ENCODE data around the gene PLCH2.

PLCH2 gene

GRCh38 chr1:2540816-2541492 lies 64.9 kb downstream of the PLCH2 start:
- no peak overlapping the region for H2AFZ ChIP-seq (ENCODE audit: low read depth, low read length)
- no peak overlapping the region for H3K4me3 ChIP-seq (ENCODE audit: low read length)
- H3K9me3 ChIP-seq (ENCODE audit: low read length): no peaks in the 10 kb centered on the region
- no peaks in the 10 kb centered on the region for H3K27me3 ChIP-seq (ENCODE audit: insufficient read depth, low read length)
- H3K36me3 ChIP-seq (ENCODE audit: insufficient read depth, low read length): no peaks in the 10 kb centered on the region
- H3K4me1 ChIP-seq (ENCODE audit: insufficient read depth, low read length): peaks cover 61% of the 10 kb centered on the region

GRCh38 chr1:2541619-2542245 lies 65.6 kb downstream of the PLCH2 start:
- peaks cover 60% of the 10 kb centered on the region for H3K4me1 ChIP-seq (ENCODE audit: insufficient read depth, low read length)

GRCh38 chr1:2542246-2542915 lies 66.3 kb downstream of the PLCH2 start:
- Histone ChIP-seq H3K27me3 (ENCODE audit: insufficient read depth, low read length) (no peaks in the 10 kb centered on the region), H3K4me1 (ENCODE audit: insufficient read depth, low read length) (peaks cover 67% of the 10 kb centered on the region), H2AFZ (ENCODE audit: low read depth, low read length) (no peak overlapping the region), H3K9me3 (ENCODE audit: low read length) (no peaks in the 10 kb centered on the region), H3K36me3 (ENCODE audit: insufficient read depth, low read length) (no peaks in the 10 kb centered on the region), H3K4me3 (ENCODE audit: low read length) (no peak overlapping the region)

More at GRCh38 chr1:2541619-2542245, 65.6 kb downstream of the PLCH2 start:
- Histone ChIP-seq H3K36me3 (ENCODE audit: insufficient read depth, low read length) (no peaks in the 10 kb centered on the region), H3K27me3 (ENCODE audit: insufficient read depth, low read length) (no peaks in the 10 kb centered on the region), H2AFZ (ENCODE audit: low read depth, low read length) (no peak overlapping the region), H3K9me3 (ENCODE audit: low read length) (no peaks in the 10 kb centered on the region), H3K4me3 (ENCODE audit: low read length) (no peak overlapping the region)

GRCh38 chr1:2543543-2544092 lies 67.5 kb downstream of the PLCH2 start:
- Histone ChIP-seq H3K4me3 (ENCODE audit: low read length) (no peak overlapping the region), H3K4me1 (ENCODE audit: insufficient read depth, low read length) (peaks cover 76% of the 10 kb centered on the region), H3K36me3 (ENCODE audit: insufficient read depth, low read length) (no peaks in the 10 kb centered on the region)

GRCh38 chr1:2544093-2544874 lies 68.2 kb downstream of the PLCH2 start:
- H2AFZ ChIP-seq (ENCODE audit: low read depth, low read length): no peak overlapping the region
- H3K27me3 ChIP-seq (ENCODE audit: insufficient read depth, low read length): no peaks in the 10 kb centered on the region
- peaks cover 82% of the 10 kb centered on the region for H3K4me1 ChIP-seq (ENCODE audit: insufficient read depth, low read length)
- H3K9me3 ChIP-seq (ENCODE audit: low read length): no peaks in the 10 kb centered on the region
- no peaks in the 10 kb centered on the region for H3K36me3 ChIP-seq (ENCODE audit: insufficient read depth, low read length)
- H3K4me3 ChIP-seq (ENCODE audit: low read length): no peak overlapping the region

More at GRCh38 chr1:2543543-2544092, 67.5 kb downstream of the PLCH2 start:
- H3K27me3 ChIP-seq (ENCODE audit: insufficient read depth, low read length): no peaks in the 10 kb centered on the region
- no peak overlapping the region for H2AFZ ChIP-seq (ENCODE audit: low read depth, low read length)
- H3K9me3 ChIP-seq (ENCODE audit: low read length): no peaks in the 10 kb centered on the region

GRCh38 chr1:2544875-2545640 lies 69.0 kb downstream of the PLCH2 start:
- Histone ChIP-seq H3K4me3 (ENCODE audit: low read length) (peak overlapping the region; percentile 26), H3K36me3 (ENCODE audit: insufficient read depth, low read length) (no peaks in the 10 kb centered on the region), H3K9me3 (ENCODE audit: low read length) (no peaks in the 10 kb centered on the region), H2AFZ (ENCODE audit: low read depth, low read length) (no peak overlapping the region), H3K4me1 (ENCODE audit: insufficient read depth, low read length) (peaks cover 77% of the 10 kb centered on the region), H3K27me3 (ENCODE audit: insufficient read depth, low read length) (no peaks in the 10 kb centered on the region)

GRCh38 chr1:2545754-2546514 lies 69.8 kb downstream of the PLCH2 start:
- Histone ChIP-seq H3K4me1 (ENCODE audit: insufficient read depth, low read length) (peaks cover 73% of the 10 kb centered on the region), H3K4me3 (ENCODE audit: low read length) (peak overlapping the region; percentile 63), H3K9me3 (ENCODE audit: low read length) (no peaks in the 10 kb centered on the region), H2AFZ (ENCODE audit: low read depth, low read length) (no peak overlapping the region), H3K27me3 (ENCODE audit: insufficient read depth, low read length) (no peaks in the 10 kb centered on the region), H3K36me3 (ENCODE audit: insufficient read depth, low read length) (no peaks in the 10 kb centered on the region)

- no peak overlapping the region for H2AFZ ChIP-seq (ENCODE audit: low read depth, low read length)
- peak overlapping the region; percentile 63 for H3K4me3 ChIP-seq (ENCODE audit: low read length)
- peaks cover 70% of the 10 kb centered on the region for H3K4me1 ChIP-seq (ENCODE audit: insufficient read depth, low read length)
- H3K27me3 ChIP-seq (ENCODE audit: insufficient read depth, low read length): no peaks in the 10 kb centered on the region
- no peaks in the 10 kb centered on the region for H3K36me3 ChIP-seq (ENCODE audit: insufficient read depth, low read length)
- H3K9me3 ChIP-seq (ENCODE audit: low read length): no peaks in the 10 kb centered on the region
These were observed 70.6 kb downstream of the PLCH2 start for GRCh38 chr1:2546515-2547209.

GRCh38 chr1:2547210-2548067 lies 71.3 kb downstream of the PLCH2 start:
- no peaks in the 10 kb centered on the region for H3K27me3 ChIP-seq (ENCODE audit: insufficient read depth, low read length)
- no peaks in the 10 kb centered on the region for H3K36me3 ChIP-seq (ENCODE audit: insufficient read depth, low read length)
- no peak overlapping the region for H2AFZ ChIP-seq (ENCODE audit: low read depth, low read length)
- H3K4me3 ChIP-seq (ENCODE audit: low read length): peak overlapping the region; percentile 63
- no peaks in the 10 kb centered on the region for H3K9me3 ChIP-seq (ENCODE audit: low read length)
- peaks cover 67% of the 10 kb centered on the region for H3K4me1 ChIP-seq (ENCODE audit: insufficient read depth, low read length)

- Histone ChIP-seq H3K36me3 (ENCODE audit: insufficient read depth, low read length) (no peaks in the 10 kb centered on the region), H3K4me3 (ENCODE audit: low read length) (peak overlapping the region; percentile 63), H3K27me3 (ENCODE audit: insufficient read depth, low read length) (no peaks in the 10 kb centered on the region), H3K4me1 (ENCODE audit: insufficient read depth, low read length) (peaks cover 60% of the 10 kb centered on the region), H2AFZ (ENCODE audit: low read depth, low read length) (no peak overlapping the region), H3K9me3 (ENCODE audit: low read length) (no peaks in the 10 kb centered on the region)
These were observed 72.0 kb downstream of the PLCH2 start for GRCh38 chr1:2548068-2548589.

Data from neuron (in vitro differentiated cells).